ENCODE data around the gene DACT1. TPM values are rescaled to one million over a fixed set of nuclear protein-coding genes. Genes with fewer than 3 reads are reported as not detected.

The DACT1 gene
- total and polyA plus RNA-seq, 7 donors = 1.8 to 21.2 (median 5.9) TPM

- no peaks in the 10 kb centered on the region for H3K27me3 ChIP-seq
- no peak overlapping the region for H3K27ac ChIP-seq
- H3K4me3 ChIP-seq = no peak overlapping the region
- no peak for TF ChIP-seq EP300 (IDR thresholded peaks at IDR 0.05)
- TF ChIP-seq POLR2A (IDR thresholded peaks at IDR 0.05) = no peak
- no peak for TF ChIP-seq POLR2AphosphoS5 (IDR thresholded peaks at IDR 0.05)
- no peak for TF ChIP-seq CTCF (IDR thresholded peaks at IDR 0.05)
- WGBS, 2 donors = 68 to 90% methylated on average over 11 of the region's 11 CpGs
- intact Hi-C loops (cut with DNase I) = no loop called here
- H3K36me3 ChIP-seq = no peaks in the 10 kb centered on the region
- no peak for DNase-seq
- no peaks in the 10 kb centered on the region for H3K4me1 ChIP-seq
- no peaks in the 10 kb centered on the region for H3K9me3 ChIP-seq
Measured at GRCh38 chr14:58598804-58599525, 38.8 kb upstream of the DACT1 start.

GRCh38 chr14:58599707-58600106, 38.1 kb upstream of the DACT1 start:
- intact Hi-C loops (cut with DNase I) = no loop called here
- 95 to 96% methylated on average over 2 of the region's 2 CpGs for WGBS, 2 donors
- Histone ChIP-seq H3K4me1 (no peaks in the 10 kb centered on the region), H3K27ac (no peak overlapping the region), H3K4me3 (no peak overlapping the region), H3K9me3 (no peaks in the 10 kb centered on the region), H3K36me3 (no peaks in the 10 kb centered on the region), H3K27me3 (no peaks in the 10 kb centered on the region)
- DNase-seq = no peak
- TF ChIP-seq CTCF (IDR thresholded peaks at IDR 0.05) (no peak), EP300 (IDR thresholded peaks at IDR 0.05) (no peak), POLR2A (IDR thresholded peaks at IDR 0.05) (no peak), POLR2AphosphoS5 (IDR thresholded peaks at IDR 0.05) (no peak)

- Histone ChIP-seq H3K4me3 (no peak overlapping the region), H3K36me3 (no peaks in the 10 kb centered on the region), H3K27ac (no peak overlapping the region), H3K9me3 (no peaks in the 10 kb centered on the region), H3K4me1 (no peaks in the 10 kb centered on the region), H3K27me3 (no peaks in the 10 kb centered on the region)
- TF ChIP-seq EP300 (IDR thresholded peaks at IDR 0.05) (no peak), POLR2A (IDR thresholded peaks at IDR 0.05) (no peak), POLR2AphosphoS5 (IDR thresholded peaks at IDR 0.05) (no peak), CTCF (IDR thresholded peaks at IDR 0.05) (no peak)
- intact Hi-C loops (cut with DNase I) = no loop called here
- 60 to 63% methylated on average over 4 of the region's 4 CpGs for WGBS, 2 donors
- no peak for DNase-seq
Measured at GRCh38 chr14:58605465-58605864, 32.3 kb upstream of the DACT1 start.

- intact Hi-C loops (cut with DNase I) = no loop called here
- no peak for TF ChIP-seq EP300 (IDR thresholded peaks at IDR 0.05)
- TF ChIP-seq POLR2AphosphoS5 (IDR thresholded peaks at IDR 0.05) = no peak
- TF ChIP-seq POLR2A (IDR thresholded peaks at IDR 0.05) = no peak
- TF ChIP-seq CTCF (IDR thresholded peaks at IDR 0.05) = no peak
- H3K36me3 ChIP-seq = no peaks in the 10 kb centered on the region
- 15 to 55% methylated on average over 7 of the region's 7 CpGs for WGBS, 2 donors
- no peaks in the 10 kb centered on the region for H3K27me3 ChIP-seq
- DNase-seq = no peak
- H3K4me1 ChIP-seq = no peaks in the 10 kb centered on the region
- no peak overlapping the region for H3K27ac ChIP-seq
- no peak overlapping the region for H3K4me3 ChIP-seq
- no peaks in the 10 kb centered on the region for H3K9me3 ChIP-seq
Measured at GRCh38 chr14:58607131-58607951, 30.4 kb upstream of the DACT1 start.
